ENCODE data around the gene KIFC3.
"Not testable (repeated sequence)": the region's sequence is repeated elsewhere in the genome, so short reads cannot be mapped to it uniquely, and the experiment has no call there.

Gene KIFC3, protein sequence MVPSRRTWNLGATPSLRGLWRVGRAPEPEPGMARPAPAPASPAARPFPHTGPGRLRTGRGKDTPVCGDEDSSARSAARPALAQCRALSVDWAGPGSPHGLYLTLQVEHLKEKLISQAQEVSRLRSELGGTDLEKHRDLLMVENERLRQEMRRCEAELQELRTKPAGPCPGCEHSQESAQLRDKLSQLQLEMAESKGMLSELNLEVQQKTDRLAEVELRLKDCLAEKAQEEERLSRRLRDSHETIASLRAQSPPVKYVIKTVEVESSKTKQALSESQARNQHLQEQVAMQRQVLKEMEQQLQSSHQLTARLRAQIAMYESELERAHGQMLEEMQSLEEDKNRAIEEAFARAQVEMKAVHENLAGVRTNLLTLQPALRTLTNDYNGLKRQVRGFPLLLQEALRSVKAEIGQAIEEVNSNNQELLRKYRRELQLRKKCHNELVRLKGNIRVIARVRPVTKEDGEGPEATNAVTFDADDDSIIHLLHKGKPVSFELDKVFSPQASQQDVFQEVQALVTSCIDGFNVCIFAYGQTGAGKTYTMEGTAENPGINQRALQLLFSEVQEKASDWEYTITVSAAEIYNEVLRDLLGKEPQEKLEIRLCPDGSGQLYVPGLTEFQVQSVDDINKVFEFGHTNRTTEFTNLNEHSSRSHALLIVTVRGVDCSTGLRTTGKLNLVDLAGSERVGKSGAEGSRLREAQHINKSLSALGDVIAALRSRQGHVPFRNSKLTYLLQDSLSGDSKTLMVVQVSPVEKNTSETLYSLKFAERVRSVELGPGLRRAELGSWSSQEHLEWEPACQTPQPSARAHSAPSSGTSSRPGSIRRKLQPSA

DNA sequence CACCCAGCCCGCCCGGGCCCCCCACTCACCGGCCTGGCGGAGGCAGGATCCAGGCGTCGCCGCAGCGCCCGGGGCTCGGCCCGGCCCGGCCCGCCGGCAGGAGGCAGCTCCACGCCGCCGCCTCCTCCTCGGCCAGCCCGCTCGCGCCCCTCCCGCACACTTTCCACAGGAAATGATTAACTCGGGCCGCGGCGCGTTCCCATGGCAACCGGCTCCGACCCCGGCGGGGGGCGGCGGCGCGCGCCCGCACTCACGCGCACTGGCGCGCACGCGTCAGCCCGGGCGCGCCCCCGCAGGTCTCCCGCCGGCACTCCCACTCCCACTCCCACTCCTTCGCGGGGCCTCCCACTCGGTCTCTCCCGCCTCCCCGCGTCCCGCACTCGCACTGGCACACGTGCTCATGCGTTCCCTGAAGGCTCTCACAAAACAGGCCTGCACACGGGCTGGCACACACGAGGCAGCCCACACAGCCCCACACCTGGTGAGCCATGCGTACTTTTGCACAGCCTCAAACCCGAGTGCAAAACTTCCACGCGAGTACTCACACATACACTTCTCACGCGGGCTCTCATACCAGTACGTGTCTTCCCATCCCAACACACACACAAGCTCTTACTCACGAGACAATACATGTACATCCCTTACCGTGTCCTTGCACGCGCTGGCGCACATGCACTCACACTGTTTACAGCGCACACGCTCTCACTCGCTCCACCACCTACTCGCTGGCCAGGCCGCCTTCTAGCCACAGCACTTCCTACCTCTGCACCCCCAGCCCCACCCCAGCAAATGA, at the start of gene KIFC3:
Gene KIFC3 (minus strand): TSS at position 151 of the 793 bp plus-strand sequence. CDS start 4,248 bp downstream, outside the sequence.
- peak; percentile 80 for DNase-seq

DNA sequence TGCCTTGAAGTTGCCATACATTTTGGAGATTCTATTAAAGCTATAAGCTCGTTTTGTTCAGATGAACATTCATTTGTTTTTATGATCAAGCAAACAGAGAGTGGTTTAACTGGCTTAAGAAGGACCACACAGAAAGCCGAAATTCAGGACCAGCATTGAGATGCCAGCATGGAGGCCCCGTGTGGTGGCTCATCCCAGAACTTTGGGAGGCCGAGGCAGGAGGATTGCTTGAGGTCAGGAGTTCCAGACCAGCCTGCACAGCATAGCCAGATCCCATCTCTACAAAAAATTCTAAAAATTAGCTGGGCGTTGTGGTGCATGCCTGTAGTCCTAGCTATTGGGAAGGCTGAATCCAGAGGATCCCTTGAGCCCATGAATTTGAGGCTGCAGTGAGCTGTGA, 45.9 kb upstream of the KIFC3 start:
- DNase-seq: no peak

DNA sequence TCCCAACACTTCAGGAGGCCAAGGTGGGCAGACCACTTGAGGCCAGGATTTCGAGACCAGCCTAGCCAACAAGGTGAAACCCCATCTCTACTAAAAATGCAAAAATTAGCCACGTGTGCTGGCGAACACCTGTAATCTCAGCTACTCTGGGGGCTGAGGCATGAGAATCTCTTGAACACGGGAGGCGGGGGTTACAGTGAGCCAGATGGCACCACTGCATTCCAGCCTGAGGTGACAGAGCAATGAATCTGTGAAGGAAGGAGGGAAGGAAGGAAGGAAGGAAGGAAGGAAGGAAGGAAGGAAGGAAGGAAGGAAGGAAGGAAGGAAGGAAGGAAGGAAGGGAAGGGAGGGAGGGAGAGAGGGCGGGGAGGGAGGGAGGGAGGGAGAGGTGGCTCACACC, 44.6 kb upstream of the KIFC3 start:
- DNase-seq: not testable (repeated sequence)

DNA sequence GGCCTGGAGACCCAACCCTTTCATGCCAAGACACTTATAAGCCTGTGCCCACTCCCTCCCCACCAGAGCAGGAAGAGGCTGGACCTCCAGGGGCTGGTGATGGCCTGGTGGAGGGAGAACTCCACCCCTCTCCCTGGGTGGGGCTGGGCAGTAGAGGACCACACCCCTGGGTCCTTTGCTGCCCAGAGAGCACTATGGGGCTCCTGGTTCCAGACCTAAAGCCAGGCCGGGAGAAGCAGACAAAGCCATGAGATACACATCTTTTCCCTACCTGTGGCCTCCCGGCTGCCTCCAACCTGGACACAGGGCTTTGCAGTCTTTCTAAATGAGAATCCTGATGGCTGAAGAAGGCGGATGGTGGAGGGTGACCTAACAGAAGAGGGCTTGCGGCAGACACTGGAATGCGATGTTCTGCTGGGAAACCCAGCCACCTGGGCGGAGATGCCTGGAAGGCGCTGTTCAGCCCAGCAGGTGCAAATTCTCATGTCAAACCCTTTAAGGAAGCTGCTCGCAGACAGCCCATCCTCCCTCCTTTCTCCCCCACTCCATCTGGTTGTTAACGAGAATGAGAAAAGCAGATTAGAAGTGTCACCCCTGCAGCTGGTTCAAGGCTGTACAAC, 43.9 kb upstream of the KIFC3 start:
- no peak for DNase-seq

DNA sequence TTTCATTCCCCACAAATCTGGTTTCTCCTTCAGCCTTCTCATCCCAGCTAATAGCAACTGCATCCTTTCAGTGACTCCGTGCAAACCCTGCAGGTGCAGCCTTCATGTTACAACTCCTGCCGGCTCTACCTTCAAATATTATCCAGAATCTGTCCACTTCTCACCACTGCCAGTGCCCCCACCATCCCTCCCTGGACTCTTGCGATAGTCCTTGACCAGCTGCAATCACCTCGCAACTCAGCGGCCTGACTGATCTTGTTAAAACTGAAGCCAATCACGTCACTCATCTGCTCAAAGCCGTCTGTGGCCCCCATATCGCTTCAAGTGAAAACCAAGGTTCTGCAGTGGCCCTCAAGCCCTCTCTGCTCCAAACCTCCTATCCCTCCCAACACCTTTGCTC, 42.8 kb upstream of the KIFC3 start:
- DNase-seq: no peak

DNA sequence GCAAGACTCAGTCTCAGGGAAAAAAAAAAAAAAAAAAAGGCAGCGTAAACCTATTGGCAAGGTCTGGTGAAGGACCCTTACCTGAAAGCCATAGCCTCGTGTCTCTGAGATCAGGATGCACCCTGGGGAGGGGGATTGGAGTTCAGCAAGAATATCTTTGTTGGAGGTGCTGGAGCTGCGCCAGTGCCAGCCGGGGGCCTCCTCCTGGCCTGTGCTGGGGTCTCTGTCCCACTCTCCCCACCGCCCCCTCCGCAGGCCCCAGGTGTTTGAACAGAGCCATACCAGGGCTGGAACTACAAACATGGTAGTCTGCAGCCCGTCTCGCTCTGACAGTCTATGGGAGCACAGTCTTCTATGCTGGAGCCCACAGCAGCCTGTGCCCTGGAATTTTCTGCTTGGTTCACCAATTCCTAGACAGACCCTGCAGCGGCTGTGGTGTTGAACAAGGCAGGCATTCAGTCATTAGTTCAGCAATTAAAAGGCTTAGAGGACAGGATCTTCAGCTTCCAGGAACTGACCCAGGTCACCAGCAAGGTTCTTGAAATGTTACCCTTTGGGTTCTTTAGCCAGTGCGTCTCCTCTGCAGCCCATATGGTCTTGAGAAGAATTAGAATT, 42.2 kb upstream of the KIFC3 start:
- DNase-seq: no peak

DNA sequence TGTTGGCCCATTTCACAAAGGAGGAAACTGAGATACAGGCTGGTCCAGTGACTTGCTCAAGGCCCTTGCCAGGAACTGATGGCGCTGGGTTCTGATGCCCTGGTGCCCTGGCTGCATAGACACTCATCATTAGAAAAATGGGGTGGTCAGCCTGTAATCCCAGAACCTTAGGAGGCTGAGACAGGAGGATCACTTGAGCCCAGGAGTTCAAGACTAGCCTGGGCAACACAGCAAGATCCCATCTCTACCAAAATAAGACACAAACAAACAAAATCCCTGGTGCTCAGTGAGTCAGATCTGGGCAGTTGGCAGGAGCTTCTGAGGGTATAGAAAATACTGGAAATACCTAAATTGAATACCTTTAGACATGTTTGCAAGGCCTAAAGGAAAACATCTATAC, 41.1 kb upstream of the KIFC3 start:
- DNase-seq: no peak

DNA sequence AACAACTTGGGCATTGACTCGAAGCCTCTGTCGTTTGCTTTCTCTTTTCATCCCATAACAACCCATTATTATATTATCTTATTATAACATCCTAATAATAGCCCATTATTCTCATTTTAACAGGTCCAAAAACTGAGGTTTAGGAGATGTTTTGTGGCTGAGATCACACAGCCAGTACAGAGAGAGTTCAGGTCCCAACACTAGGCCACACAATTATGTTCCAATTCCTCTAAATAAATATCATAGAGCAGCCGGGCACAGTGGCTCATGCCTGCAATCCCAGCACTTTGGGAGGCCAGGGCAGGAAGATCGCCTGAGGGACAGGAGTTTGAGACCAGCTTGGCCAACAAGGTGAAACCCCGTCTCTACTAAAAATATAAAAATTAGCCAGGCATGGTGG, 40.3 kb upstream of the KIFC3 start:
- DNase-seq: no peak

DNA sequence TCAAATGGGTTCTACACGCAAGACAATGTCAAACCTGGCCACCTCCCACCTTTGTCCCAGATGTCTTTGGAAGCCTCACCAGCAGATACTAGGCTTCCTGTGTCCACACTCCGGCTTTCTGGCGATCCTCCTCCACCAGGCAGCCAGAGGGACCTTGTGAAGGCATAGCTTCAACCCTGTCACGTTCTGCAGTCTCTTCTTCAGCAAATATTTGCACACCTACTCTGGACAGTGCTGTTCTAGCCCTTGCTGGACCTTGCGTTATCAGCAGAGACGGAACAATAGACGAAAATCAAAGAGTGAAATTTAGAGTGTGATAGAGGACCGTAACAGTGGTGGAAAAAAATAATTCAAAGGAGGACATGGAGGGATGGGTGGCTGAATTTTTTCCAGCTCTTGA, 38.5 kb upstream of the KIFC3 start:
- no peak for DNase-seq

DNA sequence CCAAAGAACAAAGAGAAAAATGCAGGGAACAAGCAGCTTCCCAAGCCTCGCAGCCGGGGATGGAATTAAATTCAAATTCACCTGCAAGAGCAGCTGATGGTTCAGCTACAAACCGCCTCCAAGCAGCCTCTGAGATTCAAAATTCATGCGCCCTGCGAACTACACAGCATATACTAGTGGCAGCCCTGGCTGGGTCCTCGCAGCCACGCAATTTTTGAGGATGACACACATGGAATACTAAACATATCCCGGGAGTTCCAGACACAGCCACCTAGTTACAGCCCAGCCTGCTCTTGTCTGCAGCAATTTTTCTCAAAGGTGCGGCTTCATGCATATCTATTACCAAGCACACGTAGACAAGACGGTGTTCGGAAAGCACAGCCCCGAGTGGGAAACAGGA, 35.9 kb upstream of the KIFC3 start:
- no peak for DNase-seq

DNA sequence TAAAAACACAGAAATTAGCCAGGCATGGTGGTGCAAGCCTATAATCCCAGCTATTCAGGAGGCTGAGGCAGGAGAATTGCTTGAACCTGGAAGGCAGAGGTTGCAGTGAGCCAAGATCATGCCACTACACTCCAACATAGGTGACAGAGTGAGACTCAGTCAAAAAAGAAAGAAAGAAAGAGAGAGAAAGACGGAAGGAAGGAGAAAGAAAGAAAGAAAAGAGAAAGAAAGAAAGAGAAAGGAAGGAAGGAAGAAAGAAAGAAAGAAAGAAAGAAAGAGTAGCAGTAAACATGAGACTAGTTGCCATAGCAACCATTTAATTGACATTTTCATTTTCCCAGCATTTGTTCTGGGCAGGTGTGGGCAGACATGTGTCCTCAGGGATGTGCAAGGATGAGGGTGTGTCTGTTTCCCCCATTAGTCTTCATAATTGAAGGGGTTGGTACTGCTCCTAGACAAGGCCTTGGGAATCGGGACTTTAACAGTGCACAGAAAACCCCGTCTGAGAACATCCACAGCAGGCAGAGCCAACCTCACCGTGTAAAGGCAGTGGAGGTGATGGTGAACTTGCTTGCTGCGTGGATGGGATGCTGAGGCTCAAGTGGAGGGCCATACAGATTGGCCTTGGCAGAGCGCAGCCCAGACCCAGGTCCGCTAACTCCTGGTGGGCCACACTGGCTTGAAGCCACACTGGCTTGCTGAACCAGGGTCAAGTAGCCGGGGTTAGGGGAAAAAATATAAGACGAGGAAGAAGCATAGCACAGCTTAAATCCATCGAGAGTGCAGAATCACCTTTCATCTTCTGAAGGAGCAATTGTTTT, 35.2 kb upstream of the KIFC3 start:
- DNase-seq: no peak

DNA sequence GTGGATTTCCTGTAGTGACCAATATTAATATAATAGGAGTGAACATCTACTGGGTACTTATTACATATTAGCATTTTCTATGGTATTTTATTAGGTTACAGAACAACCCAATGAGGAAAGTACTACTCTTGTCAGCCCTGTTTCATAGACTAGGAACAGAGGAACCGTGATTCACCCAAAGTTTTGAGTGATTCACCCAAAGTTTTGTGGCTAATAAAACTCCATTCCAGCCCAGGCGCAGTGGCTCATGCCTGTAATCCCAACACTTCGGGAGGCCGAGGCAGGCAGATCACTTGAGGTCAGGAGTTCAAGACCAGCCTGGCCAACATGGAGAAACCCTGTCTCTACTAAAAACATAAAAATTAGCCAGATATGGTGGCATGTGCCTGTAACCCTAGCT, 33.1 kb upstream of the KIFC3 start:
- not testable (repeated sequence) for DNase-seq

DNA sequence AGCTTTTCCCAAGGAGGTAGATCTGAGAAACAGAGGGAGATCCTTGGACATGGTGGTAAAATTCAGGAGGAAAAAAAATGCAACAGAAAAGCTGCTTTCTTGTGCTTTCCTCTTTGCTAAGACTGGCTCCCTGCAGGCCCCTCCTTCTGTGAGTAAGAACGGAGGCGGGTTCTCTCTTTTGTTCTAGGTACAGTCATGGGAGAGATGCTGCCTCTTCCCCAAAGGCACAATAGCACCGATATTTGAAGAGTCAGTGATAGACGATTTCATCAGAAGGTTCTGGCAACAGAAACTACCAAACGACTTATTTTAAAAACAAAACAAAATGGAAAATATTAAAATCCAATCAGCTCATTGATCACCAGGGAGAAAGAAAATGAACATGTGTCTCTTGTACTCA, 32.6 kb upstream of the KIFC3 start:
- no peak for DNase-seq

DNA sequence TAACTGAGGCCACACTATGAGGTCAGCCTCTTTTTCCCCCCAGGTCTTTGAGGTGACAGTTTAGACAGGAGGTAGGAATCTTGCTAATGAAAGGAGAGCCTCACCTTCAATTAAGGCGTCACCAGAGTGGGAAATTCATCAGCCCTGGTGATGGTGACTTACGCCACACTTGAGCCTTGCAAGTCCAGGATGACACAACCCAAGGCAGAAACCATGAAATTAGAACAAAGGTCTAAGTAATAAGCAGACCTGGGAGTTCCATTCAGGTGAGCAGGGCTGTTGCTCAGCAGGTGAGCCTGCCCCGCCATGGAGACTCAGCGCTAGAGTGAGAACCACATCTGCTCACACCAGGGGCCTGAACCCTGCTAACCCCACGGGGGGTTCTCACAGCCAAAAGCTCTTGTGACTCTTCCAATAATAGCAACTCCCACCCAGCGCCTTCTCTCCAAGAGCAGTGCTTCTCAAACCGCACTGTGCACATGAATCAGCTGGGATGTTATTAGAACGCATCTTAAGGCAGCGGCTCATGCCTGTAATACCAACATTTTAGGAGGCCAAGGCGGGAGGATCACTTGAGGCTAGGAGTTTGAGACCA, 28.7 kb upstream of the KIFC3 start:
- DNase-seq: no peak

DNA sequence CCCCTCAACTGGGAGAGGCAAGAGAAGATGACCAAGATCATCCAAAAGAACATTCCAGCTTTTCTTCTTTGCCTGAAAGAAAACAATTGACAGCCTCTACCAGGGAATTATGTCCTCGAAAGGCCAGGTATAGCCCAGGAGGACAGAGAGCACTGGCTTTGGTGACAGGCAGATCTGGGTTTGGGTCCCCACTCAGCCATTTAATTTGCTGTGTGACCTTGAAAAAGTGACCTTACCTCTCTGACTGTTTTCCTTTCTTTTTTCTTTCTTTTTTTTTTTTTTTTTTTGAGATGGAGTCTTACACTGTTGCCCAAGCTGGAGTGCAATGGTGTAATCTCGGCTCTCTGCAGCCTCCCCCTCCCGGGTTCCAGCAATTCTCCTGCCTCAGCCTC, 27.7 kb upstream of the KIFC3 start:
- no peak for DNase-seq

DNA sequence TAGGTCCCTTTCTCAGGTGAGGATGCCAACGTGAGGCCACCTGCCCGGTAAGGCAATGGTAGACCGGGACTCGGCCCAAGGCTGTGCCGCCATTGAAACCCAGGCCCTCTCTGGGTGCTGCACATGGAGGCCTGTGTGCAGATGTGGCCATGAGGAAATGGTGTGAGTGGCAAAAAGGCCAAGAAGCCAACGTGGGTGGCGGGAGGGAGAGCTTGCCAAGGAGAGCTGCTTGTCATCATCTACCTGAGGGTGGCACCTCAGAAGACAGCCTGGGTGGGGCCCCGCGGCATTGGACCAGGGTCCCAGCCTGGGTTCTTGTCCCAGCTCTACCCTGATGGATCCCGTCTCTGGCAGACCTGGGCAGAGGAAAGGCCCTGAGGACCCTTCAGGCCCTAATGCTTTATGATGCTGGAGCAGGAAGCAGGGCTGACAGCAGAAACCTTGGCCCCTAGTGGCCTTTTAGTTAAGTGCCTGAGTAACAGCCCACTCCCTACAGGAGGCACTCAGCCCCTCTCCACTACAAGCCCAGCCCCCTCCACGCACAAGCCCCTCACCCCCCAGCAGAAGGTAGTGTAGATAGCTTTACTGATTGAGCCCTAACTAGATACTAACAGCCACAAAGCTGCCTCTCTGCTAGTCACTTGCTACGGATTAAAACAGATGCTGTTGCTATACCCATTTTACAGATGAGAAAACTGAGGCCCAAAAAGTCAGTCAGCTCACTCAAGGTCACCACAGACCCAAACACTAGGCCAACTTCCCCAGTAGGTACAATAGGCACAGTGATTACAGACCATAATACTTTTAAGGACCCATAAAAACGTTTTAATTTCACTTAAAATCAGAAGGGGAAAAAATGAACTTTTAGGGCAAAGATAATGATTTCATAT, 26.2 kb upstream of the KIFC3 start:
- no peak for DNase-seq

DNA sequence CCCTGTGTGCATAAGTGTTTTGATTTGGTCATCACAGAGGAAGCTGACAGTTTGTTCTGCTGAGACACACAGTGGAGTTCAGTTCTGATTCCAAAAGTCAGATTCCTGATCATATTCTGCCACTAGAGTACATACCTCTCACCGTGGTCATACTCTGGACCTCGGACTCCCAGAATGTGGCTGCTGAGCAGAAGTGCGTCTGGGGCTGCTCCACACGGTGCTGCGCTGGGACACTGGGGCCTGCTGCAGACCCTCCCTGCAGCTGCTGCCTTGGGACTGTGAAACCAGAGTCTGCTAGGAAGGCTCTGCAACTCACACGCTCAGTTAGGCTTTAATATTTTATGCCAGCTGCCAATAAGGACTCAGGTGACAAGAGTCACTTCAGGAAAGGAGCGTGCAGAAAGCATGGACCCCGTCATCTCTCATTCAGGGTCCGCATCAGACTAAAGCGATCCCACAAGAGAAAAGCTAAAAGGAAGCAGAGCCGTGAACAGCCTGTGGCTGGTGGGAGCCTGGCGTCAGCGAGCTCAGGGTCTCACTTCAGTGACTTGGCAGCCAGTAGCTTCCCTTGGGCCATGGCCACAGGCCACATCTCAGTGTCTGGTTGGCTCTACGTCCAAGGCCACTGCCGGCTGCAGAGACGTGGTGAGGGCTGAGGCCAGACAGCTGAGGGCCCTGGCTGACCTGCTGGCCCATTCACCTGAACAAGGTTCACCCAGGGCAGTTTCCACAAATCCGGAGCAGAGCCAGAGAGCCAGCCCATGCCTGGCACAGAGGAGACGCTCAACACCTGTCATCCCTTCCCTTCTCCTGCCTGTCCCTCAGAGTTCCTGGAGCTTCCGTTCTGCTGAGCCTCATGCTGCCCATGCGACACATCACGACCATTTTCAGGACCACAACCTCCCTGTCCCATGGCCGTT, 24.7 kb upstream of the KIFC3 start:
- DNase-seq: no peak

DNA sequence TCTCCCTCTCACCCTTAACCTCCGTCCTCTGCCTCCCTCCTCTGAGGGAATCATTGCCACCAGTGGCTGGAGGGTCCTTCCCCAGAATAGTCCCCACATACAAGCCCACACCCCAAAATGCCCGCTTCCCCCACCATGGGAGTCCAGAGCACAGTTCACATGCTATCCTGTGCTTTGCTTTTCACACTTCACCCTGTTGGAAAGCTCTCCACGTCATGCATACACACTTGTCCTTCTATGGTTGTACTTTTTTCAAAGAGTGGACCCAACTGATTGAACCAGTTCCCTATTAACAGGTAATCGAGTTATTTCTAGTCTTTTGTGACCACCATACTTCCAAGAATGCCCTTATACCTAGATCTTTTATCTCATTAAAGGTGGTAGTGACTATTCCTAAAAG, 23.8 kb upstream of the KIFC3 start:
- no peak for DNase-seq

Measured in 8988T (cell line).